ENCODE results near the gene PARVB.

- no peak for TF ChIP-seq CTCF (IDR thresholded peaks at IDR 0.05; ENCODE audit: poor library complexity)
- TF ChIP-seq EZH2 (IDR thresholded peaks at IDR 0.05; ENCODE audit: borderline replicate concordance) = no peak
Observed at GRCh38 chr22:44191036-44191454, 166.9 kb downstream of the PARVB start.
